Esophagus muscularis mucosa (tissue), 4 donors: Measurements from ENCODE around the gene GAS2.

Source experiments
- CTCF ChIP-seq, 3 experiments: fragments of 200-600 bp in 2 of 3; fragments of 450-650 bp in 1 of 3; sonication (generic) in 2 of 3; IDR thresholded peaks; one replicate each; pipeline ENCODE4 v1.5.1; 2017 to 2019; ENCODE audit warnings: antibody characterized with exemption in 3 of 3, mild to moderate bottlenecking in 2 of 3, moderate library complexity in 1 of 3
- EP300 ChIP-seq: sonication (generic); formaldehyde crosslinking; IDR thresholded peaks from one replicate; pipeline ENCODE4 v1.6.1; 2017; ENCODE audit warnings: antibody characterized with exemption
- POLR2A ChIP-seq: fragments of 450-650 bp; IDR thresholded peaks from one replicate; pipeline ENCODE4 v1.6.1; 2017; ENCODE audit warnings: antibody characterized with exemption, moderate library complexity, mild to moderate bottlenecking, low read depth

GRCh38 chr11:22795914-22796313 lies 129.5 kb downstream of the GAS2 start:
- TF ChIP-seq CTCF (IDR thresholded peaks at IDR 0.05) (no peak), POLR2A (no peak), EP300 (no peak)
